Immature natural killer cell (primary cell): ENCODE data around the gene ZNF606. TPM values are rescaled to one million over a fixed set of nuclear protein-coding genes. Genes with fewer than 3 reads are reported as not detected.

Experiments used
- DNase-seq, 3 donors: peaks; one replicate each; pipeline ENCODE4 v3.0.0; 2022; ENCODE audit warnings: mixed read lengths in 1 of 3
- H3K27ac Mint-ChIP-seq, 6 donors: one replicate each; pipeline ENCODE4 v1.8.0; 2020; ENCODE audit warnings: mixed read lengths in 6 of 6, mild to moderate bottlenecking in 5 of 6, inconsistent platforms in 4 of 6, moderate library complexity in 3 of 6
- H3K27me3 Mint-ChIP-seq, 3 donors: one replicate each; pipeline ENCODE4 v1.8.0; 2020 to 2021; ENCODE audit warnings: low read depth in 3 of 3, mild to moderate bottlenecking in 3 of 3, mixed read lengths in 3 of 3, moderate library complexity in 3 of 3, inconsistent platforms in 1 of 3
- H3K36me3 Mint-ChIP-seq, 3 donors: one replicate each; pipeline ENCODE4 v1.8.0; 2020; ENCODE audit warnings: mixed read lengths in 3 of 3, inconsistent platforms in 2 of 3, mild to moderate bottlenecking in 2 of 3
- H3K4me1 Mint-ChIP-seq, 2 donors: one replicate each; pipeline ENCODE4 v1.8.0; 2020; ENCODE audit warnings: inconsistent platforms in 2 of 2, mild to moderate bottlenecking in 2 of 2, mixed read lengths in 2 of 2, moderate library complexity in 1 of 2
- H3K4me3 Mint-ChIP-seq, 5 donors: one replicate each; pipeline ENCODE4 v1.8.0; 2020; ENCODE audit warnings: mild to moderate bottlenecking in 5 of 5, mixed read lengths in 5 of 5, inconsistent platforms in 3 of 5, moderate library complexity in 3 of 5
- H3K9me3 Mint-ChIP-seq, 6 donors: one replicate each; pipeline ENCODE4 v1.8.0; 2020; ENCODE audit warnings: mild to moderate bottlenecking in 6 of 6, mixed read lengths in 6 of 6, inconsistent platforms in 4 of 6, moderate library complexity in 3 of 6
- polyA plus RNA-seq, 3 donors: library from polyadenylated mRNA; unstranded; fragments of 300-500 nt; fragmentation: Illumina TruSeq; gene quantifications; one replicate each; pipeline ENCODE4 v1.2.3, GENCODE V29; 2021

Gene ZNF606
- polyA plus RNA-seq, 3 donors from 2014 or later, result 4.4 to 9.4 (median 5.1) TPM

DNA sequence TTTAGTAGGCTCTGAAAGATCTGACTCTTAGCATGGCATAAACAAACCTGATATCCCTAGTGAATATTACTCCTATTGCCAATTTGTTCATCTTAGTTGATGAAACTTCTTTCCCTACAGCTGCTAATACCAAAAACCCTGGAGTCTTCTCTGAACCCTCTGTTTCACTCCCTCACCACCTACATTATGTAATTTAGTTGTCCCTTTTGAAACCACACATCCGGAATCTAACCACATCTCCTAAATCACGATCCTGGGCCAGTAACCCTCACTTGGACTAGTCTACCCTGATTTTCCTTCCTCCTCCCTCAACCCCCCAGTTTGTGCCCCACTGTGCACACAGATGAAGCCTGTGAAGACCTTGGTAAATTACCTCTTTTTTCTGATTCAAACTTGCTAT is 56.3 kb downstream of the ZNF606 start:
- H3K9me3 Mint-ChIP-seq, result peaks cover 31 to 60% (median 45%) of the 10 kb centered on the region in 6 donors
- H3K4me1 Mint-ChIP-seq, result peaks cover 25 to 34% of the 10 kb centered on the region in 2 donors
- peaks cover 40 to 50% (median 45%) of the 10 kb centered on the region in 3 donors for H3K36me3 Mint-ChIP-seq
- DNase-seq, result no peak
- peak overlapping the region; percentile 2 to 94 (median 78) for H3K27ac Mint-ChIP-seq
- peak overlapping the region; percentile 93 to 97 (median 96) for H3K4me3 Mint-ChIP-seq
- H3K27me3 Mint-ChIP-seq, result peaks cover 5 to 6% (median 5%) of the 10 kb centered on the region in 3 donors

DNA sequence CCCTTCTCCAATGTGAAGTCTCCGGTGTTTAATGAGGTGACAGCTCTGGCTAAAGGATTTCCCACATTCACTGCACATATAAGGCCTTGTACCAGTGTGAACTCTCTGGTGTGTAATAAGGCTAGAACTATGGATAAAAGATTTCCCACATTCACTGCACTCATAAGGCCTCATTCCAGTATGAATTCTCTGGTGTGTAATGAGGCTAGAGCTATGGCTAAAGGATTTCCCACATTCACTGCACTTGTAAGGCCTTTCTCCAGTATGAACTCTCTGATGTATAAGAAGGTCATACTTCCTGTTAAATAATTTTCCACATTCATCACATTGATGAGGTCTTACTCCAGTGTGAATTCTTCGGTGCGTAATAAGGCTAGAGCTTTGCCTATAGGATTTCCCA is 61.0 kb downstream of the ZNF606 start:
- peaks cover 14 to 23% of the 10 kb centered on the region in 2 donors for H3K4me1 Mint-ChIP-seq
- no peak overlapping the region for H3K4me3 Mint-ChIP-seq
- peaks cover 54 to 84% (median 58%) of the 10 kb centered on the region in 3 donors for H3K36me3 Mint-ChIP-seq
- DNase-seq, result no peak
- H3K9me3 Mint-ChIP-seq, result peaks cover 29 to 88% (median 68%) of the 10 kb centered on the region in 6 donors
- H3K27me3 Mint-ChIP-seq, result peaks cover 0 to 6% (median 0%) of the 10 kb centered on the region in 3 donors
- H3K27ac Mint-ChIP-seq, result no peak overlapping the region

DNA sequence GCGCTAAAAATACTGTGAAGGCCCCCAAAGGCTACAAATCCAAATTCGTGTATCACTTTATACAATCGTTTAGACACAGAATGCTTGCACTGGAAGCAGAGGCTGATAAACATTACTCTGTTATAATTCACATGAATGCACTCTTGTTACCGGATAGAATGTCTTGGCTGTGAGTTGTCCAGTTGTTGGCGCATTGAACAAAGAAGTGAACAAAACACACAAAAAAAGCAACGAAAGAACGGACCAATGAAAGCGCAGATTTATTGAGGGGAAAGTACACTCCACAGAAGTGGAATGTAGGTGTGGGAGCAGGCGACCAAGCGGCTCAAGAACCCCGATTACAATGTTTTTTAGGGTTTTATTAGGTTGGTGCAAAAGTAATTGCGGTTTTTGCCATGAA is 66.9 kb downstream of the ZNF606 start:
- peaks cover 12 to 15% of the 10 kb centered on the region in 2 donors for H3K4me1 Mint-ChIP-seq
- H3K9me3 Mint-ChIP-seq, result peaks cover 17 to 82% (median 55%) of the 10 kb centered on the region in 6 donors
- H3K4me3 Mint-ChIP-seq, result peak overlapping the region; percentile 92 to 97 (median 96)
- H3K36me3 Mint-ChIP-seq, result peaks cover 34 to 54% (median 46%) of the 10 kb centered on the region in 3 donors
- DNase-seq, result no peak
- H3K27me3 Mint-ChIP-seq, result peaks cover 0 to 10% (median 0%) of the 10 kb centered on the region in 3 donors
- peak overlapping the region in 2 of 6 donors; percentile 90 to 96 for H3K27ac Mint-ChIP-seq

DNA sequence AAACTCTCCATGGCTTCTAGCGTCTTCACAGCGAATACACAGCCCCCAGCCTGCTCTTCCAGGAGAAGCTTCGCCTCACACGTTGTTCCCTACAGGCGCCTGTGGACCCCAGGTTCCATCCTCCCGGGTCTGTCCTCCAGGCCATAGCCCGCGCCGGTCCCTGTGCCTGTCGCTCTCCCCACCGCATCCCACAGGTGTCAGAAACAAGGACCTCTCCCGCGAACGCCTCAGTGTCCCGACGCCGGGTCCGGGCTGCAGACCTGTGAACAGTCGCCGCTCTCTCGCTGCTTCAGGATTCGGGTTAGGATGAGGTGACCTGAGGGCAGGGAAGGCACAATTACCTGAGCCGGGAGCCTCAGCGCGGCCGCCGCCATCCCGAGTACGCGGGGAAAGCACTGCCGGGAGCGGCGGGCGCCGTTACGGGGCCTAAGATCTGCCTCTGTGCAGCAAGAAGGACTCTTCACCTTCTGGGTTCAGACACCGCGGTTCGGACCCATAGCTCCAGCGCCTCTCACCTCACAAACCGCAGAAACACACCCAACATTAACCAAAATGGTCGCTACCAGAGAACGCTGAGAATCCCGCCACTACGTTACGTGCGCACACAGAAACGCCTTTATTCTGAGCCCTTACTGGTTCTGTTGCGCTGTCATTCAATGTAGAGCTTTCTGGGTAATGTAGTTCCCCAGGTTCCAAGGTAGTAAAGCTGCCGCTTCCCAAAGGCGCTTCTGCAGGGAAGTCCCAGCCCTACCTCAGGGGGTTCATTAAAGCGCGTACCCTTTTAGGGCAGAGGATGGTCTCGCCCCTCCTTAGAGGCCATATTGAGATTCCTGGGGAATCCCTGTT is 67.6 kb downstream of the ZNF606 start, which contains the start of gene ZNF418:
TSS of gene ZNF418 (minus strand) at position 583 of the 846 bp plus-strand sequence. CDS start 1,580 bp downstream, outside the sequence.
- Mint-ChIP-seq H3K4me1 (peaks cover 12 to 15% of the 10 kb centered on the region in 2 donors), H3K27ac (peak within 1 kb of the TSS; percentile 88 to 96 (median 93)), H3K9me3 (peaks cover 17 to 84% (median 53%) of the 10 kb centered on the region in 6 donors), H3K27me3 (peaks cover 0 to 10% (median 0%) of the 10 kb centered on the region in 3 donors), H3K4me3 (peak within 1 kb of the TSS; percentile 92 to 97 (median 96)), H3K36me3 (peaks cover 34 to 53% (median 47%) of the 10 kb centered on the region in 3 donors)
- DNase-seq, result peak; percentile 62 to 73 (median 67)

- DNase-seq, result no peak
- Mint-ChIP-seq H3K36me3 (peaks cover 21 to 59% (median 22%) of the 10 kb centered on the region in 3 donors), H3K27ac (no peak overlapping the region), H3K4me1 (no peaks in the 10 kb centered on the region), H3K27me3 (no peaks in the 10 kb centered on the region), H3K9me3 (peaks cover 26 to 65% (median 54%) of the 10 kb centered on the region in 6 donors), H3K4me3 (no peak overlapping the region)
Observed at GRCh38 chr19:57927587-57927986, 75.0 kb downstream of the ZNF606 start.

Other genes starting within 250 kb of the ZNF606 start
- gene ZNF586, start 233.1 kb downstream of the ZNF606 start, polyA plus RNA-seq, result 10 to 100 TPM in 2 of 3 donors, 1 to 10 TPM in 1; 8.1 to 14.6 (median 10.4) TPM
- gene ZNF552, start 187.9 kb downstream of the ZNF606 start, polyA plus RNA-seq, result 1 to 10 TPM; 4.4 to 6.7 (median 5.2) TPM
- 1 to 10 TPM in 2 of 3 donors, not detected in 1; 1.3 to 1.4 TPM for gene ZNF587B, start 172.5 kb downstream of the ZNF606 start, polyA plus RNA-seq
- 1 to 10 TPM in 2 of 3 donors, not detected in 1; 1.9 to 8.1 TPM for gene ZNF587, start 153.0 kb downstream of the ZNF606 start, polyA plus RNA-seq
- 10 to 100 TPM; 11.8 to 26.7 (median 14.8) TPM for gene ZNF814, start 113.8 kb downstream of the ZNF606 start, polyA plus RNA-seq
- gene ZNF417, start 86.2 kb downstream of the ZNF606 start, polyA plus RNA-seq, result 1 to 10 TPM in 2 of 3 donors, not detected in 1; 1.2 to 5.0 TPM
- gene ZNF418, start 67.4 kb downstream of the ZNF606 start, polyA plus RNA-seq, result 1 to 10 TPM in 2 of 3 donors, not detected in 1; 2.5 to 3.5 TPM
- gene ZNF256, start 55.1 kb downstream of the ZNF606 start, polyA plus RNA-seq, result 1 to 10 TPM; 5.9 to 7.5 (median 6.1) TPM
- not detected for gene C19orf18, start 28.3 kb downstream of the ZNF606 start, polyA plus RNA-seq
- under 1 TPM in 1 of 3 donors, not detected in 2; 0.46 TPM for gene ZSCAN1, start 31.2 kb upstream of the ZNF606 start, polyA plus RNA-seq
- gene ZNF135, start 56.5 kb upstream of the ZNF606 start, polyA plus RNA-seq, result 1 to 10 TPM in 1 of 3 donors, under 1 TPM in 1, not detected in 1; 0.64 to 4.1 TPM
- 10 to 100 TPM in 2 of 3 donors, 1 to 10 TPM in 1; 2.9 to 23.5 (median 15.2) TPM for gene ZSCAN18, start 95.4 kb upstream of the ZNF606 start, polyA plus RNA-seq
- 10 to 100 TPM in 1 of 3 donors, 1 to 10 TPM in 2; 4.0 to 11.5 (median 6.6) TPM for gene ZNF329, start 148.0 kb upstream of the ZNF606 start, polyA plus RNA-seq
- gene ZNF274, start 180.2 kb upstream of the ZNF606 start, polyA plus RNA-seq, result 10 to 100 TPM; 12.5 to 26.2 (median 20.2) TPM
- 10 to 100 TPM; 24.1 to 31.4 (median 27.1) TPM for gene ZNF544, start 226.1 kb upstream of the ZNF606 start, polyA plus RNA-seq